Memory B cell (primary cell): Measurements from ENCODE around the gene ZFC3H1.
"Not testable (repeated sequence)": the region's sequence is repeated elsewhere in the genome, so short reads cannot be mapped to it uniquely, and the experiment has no call there.

ENCODE experiments used
- ATAC-seq: fragments of 150-1000 bp; cut with Tn5 transposase; 2 replicates; pipeline ENCODE4 v1.10.0; 2021; ENCODE audit warnings: low read depth, mild to moderate bottlenecking, moderate library complexity
- DNase-seq, 2 donors: peaks; one replicate each; pipeline ENCODE4 v3.0.0; 2022; ENCODE audit warnings: low spot score in 2 of 2
- H3K27ac Mint-ChIP-seq: one replicate; pipeline ENCODE4 v1.8.0; 2022; ENCODE audit warnings: mild to moderate bottlenecking, moderate library complexity, mixed read lengths
- H3K27me3 Mint-ChIP-seq: one replicate; pipeline ENCODE4 v1.8.0; 2022; ENCODE audit warnings: mixed read lengths
- H3K36me3 Mint-ChIP-seq: one replicate; pipeline ENCODE4 v1.8.0; 2022; ENCODE audit warnings: mild to moderate bottlenecking, mixed read lengths
- H3K4me1 Mint-ChIP-seq: one replicate; pipeline ENCODE4 v1.8.0; 2022; ENCODE audit warnings: mixed read lengths
- H3K4me3 Mint-ChIP-seq: one replicate; pipeline ENCODE4 v1.8.0; 2022; ENCODE audit warnings: mild to moderate bottlenecking, moderate library complexity, mixed read lengths
- H3K9me3 Mint-ChIP-seq: one replicate; pipeline ENCODE4 v1.8.0; 2022; ENCODE audit warnings: mixed read lengths

The ZFC3H1 gene, protein sequence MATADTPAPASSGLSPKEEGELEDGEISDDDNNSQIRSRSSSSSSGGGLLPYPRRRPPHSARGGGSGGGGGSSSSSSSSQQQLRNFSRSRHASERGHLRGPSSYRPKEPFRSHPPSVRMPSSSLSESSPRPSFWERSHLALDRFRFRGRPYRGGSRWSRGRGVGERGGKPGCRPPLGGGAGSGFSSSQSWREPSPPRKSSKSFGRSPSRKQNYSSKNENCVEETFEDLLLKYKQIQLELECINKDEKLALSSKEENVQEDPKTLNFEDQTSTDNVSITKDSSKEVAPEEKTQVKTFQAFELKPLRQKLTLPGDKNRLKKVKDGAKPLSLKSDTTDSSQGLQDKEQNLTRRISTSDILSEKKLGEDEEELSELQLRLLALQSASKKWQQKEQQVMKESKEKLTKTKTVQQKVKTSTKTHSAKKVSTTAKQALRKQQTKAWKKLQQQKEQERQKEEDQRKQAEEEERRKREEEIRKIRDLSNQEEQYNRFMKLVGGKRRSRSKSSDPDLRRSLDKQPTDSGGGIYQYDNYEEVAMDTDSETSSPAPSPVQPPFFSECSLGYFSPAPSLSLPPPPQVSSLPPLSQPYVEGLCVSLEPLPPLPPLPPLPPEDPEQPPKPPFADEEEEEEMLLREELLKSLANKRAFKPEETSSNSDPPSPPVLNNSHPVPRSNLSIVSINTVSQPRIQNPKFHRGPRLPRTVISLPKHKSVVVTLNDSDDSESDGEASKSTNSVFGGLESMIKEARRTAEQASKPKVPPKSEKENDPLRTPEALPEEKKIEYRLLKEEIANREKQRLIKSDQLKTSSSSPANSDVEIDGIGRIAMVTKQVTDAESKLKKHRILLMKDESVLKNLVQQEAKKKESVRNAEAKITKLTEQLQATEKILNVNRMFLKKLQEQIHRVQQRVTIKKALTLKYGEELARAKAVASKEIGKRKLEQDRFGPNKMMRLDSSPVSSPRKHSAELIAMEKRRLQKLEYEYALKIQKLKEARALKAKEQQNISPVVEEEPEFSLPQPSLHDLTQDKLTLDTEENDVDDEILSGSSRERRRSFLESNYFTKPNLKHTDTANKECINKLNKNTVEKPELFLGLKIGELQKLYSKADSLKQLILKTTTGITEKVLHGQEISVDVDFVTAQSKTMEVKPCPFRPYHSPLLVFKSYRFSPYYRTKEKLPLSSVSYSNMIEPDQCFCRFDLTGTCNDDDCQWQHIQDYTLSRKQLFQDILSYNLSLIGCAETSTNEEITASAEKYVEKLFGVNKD (N-terminal part only)

DNA sequence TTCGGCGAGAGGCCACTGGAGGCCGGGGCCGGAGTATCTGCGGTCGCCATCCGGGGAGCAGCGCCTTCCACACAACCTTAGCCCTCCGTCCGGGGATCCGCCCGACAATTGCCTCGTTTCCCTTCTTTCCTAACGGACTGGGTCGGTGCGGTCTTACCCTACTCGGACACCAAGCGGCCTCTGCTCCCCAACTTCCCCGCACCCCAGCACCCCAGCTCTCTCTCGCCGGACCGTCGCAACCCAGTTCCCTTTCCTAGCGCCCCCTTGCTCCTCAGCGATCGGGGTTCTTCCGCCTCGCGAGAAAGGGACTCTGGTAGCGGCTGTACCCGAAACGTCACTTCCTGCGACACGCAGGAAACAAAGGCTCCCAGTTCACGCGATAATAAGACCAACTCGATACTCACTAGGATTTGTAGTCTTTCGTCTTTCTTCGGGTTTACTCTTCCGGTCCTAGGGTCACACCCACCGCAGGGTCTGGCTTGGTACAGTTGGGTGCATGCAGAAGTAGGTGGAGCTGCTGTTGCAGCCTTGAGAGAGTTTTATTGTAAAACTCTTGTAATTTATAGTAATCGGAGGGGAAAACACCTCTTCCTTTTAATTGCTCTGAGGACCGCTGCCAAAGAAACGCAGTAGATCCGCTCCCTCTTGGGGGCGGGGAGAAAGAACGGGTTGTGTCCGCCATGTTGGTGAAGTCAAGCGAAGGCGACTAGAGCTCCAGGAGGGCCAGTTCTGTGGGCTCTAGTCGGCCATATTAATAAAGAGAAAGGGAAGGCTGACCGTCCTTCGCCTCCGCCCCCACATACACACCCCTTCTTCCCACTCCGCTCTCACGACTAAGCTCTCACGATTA, at the start of gene ZFC3H1, which contains the start of gene THAP2:
ZFC3H1 (minus strand) TSS at position 288 of the 850 bp plus-strand sequence; CDS start at position 50, 238 bp downstream.
THAP2 (plus strand) TSS at position 741 of the 850 bp plus-strand sequence. CDS start 209 bp downstream, outside the sequence.
- DNase-seq (peak; percentile 81 to 89), ATAC-seq (peak; percentile 78)
- H3K27me3 Mint-ChIP-seq: no peaks in the 10 kb centered on the region
- H3K36me3 Mint-ChIP-seq: peaks cover 13% of the 10 kb centered on the region
- H3K27ac Mint-ChIP-seq: peak within 1 kb of the TSS; percentile 100
- H3K4me3 Mint-ChIP-seq: peak within 1 kb of the TSS; percentile 98
- peaks cover 23% of the 10 kb centered on the region for H3K4me1 Mint-ChIP-seq
- H3K9me3 Mint-ChIP-seq: no peaks in the 10 kb centered on the region

DNA sequence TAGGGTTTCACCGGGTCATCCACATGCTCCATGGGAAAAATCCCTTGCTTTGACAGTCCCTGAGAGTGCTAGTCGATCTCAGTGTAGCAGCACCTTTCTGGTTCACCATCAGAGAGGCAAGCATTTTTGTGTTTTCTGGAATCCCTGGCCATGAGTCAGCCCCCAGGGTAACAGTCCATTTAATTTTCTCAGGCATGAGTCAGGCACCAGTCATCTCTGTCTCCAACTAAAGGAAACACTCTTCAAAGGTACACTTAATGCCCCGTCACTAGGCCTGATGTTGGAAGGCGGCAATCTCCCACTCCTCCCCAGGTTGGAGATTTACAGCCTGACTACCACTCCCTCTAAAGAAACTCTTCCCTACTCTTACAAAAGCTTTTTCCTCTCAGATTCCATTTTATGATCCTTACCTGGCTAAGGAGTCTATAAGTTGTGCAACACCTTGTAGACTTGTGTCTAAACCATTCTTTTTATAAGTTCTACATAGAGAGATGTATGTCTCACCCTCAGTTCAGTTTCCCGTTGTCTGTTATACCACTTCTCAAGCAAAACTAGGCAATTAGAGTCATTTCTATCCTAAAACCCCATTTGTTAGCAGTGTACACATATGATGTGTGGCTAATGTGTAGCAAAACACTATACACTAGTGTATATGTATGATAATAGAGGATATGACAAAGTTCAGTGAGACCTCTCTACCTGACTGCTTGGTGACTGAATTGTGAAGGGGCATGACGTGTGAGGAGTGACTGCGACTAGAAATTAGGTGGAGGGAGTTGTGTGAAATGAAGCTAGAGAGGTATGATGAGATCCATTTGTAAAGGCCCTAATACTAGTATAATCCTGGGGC, 46.9 kb upstream of the ZFC3H1 start:
- ATAC-seq: no peak

DNA sequence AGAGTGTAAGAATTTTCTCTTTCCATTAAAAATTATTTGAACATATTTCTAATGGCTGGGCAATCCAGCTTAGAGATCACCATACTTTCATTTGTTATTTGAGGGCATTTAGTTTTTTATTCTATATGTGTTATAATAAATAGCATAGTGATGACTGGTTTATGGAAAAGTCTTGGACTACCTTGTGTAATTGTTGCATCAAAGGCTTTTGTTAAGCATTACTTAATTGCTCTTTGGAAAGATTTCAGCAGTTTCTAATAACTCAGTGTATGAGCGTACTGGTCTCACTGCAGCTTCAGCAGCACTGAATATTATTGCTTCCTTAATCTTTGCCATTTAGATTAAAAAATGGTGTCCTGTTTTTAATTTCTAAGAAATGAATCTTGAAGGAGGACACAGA, 45.0 kb upstream of the ZFC3H1 start:
- Mint-ChIP-seq H3K27me3 (no peaks in the 10 kb centered on the region), H3K36me3 (peaks cover 25% of the 10 kb centered on the region), H3K9me3 (peaks cover 18% of the 10 kb centered on the region), H3K4me1 (peaks cover 14% of the 10 kb centered on the region), H3K27ac (no peak overlapping the region), H3K4me3 (no peak overlapping the region)
- ATAC-seq (no peak), DNase-seq (no peak)

More for the DNA sequence above, 46.9 kb upstream of the ZFC3H1 start:
- Mint-ChIP-seq H3K4me3 (no peak overlapping the region), H3K27ac (no peak overlapping the region), H3K36me3 (peaks cover 22% of the 10 kb centered on the region), H3K9me3 (peaks cover 19% of the 10 kb centered on the region), H3K27me3 (no peaks in the 10 kb centered on the region), H3K4me1 (peaks cover 14% of the 10 kb centered on the region)
- no peak for DNase-seq

DNA sequence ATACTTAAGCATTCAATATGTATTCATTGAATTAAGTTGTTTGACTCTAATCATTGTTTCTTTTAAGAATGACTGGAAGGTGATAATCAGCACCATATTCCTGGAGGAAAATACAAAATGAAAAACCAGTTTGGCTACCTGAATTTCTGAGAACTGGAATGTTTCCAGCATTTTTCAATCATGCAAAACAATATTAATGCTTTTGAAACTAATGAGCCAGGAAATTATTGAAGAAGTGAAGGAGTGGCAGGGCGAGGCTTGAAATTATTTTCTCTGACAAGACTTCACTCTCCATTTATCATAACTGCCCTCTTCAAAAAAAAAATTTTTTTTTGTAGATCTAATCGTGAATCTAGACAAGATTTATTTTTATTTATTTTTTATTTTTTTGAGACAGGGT, 41.3 kb upstream of the ZFC3H1 start:
- peaks cover 30% of the 10 kb centered on the region for H3K36me3 Mint-ChIP-seq
- no peak overlapping the region for H3K27ac Mint-ChIP-seq
- DNase-seq: no peak
- no peak overlapping the region for H3K4me3 Mint-ChIP-seq
- H3K27me3 Mint-ChIP-seq: no peaks in the 10 kb centered on the region
- peaks cover 14% of the 10 kb centered on the region for H3K4me1 Mint-ChIP-seq
- H3K9me3 Mint-ChIP-seq: no peaks in the 10 kb centered on the region
- ATAC-seq: no peak

DNA sequence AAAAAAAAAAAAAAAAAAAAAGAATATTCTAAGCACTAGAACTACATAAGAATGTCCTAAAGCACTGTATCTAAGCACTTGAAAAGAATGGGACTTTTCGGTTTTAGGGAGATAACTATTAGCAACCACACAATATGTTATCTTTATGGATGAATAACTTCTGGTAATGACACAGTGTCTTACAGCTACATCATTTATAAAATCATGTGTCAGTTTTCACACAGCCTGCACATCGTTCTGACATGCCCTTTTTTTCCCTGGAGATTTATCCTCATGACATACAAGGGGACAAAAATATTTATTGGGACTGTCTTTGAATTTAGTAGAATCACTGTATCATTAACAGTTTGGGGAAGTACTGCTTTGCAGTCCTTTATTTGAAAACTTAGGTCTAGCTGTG, 39.6 kb upstream of the ZFC3H1 start:
- Mint-ChIP-seq H3K4me3 (no peak overlapping the region), H3K27ac (no peak overlapping the region), H3K4me1 (peaks cover 15% of the 10 kb centered on the region), H3K36me3 (peaks cover 38% of the 10 kb centered on the region), H3K27me3 (no peaks in the 10 kb centered on the region), H3K9me3 (no peaks in the 10 kb centered on the region)
- DNase-seq (no peak), ATAC-seq (no peak)

DNA sequence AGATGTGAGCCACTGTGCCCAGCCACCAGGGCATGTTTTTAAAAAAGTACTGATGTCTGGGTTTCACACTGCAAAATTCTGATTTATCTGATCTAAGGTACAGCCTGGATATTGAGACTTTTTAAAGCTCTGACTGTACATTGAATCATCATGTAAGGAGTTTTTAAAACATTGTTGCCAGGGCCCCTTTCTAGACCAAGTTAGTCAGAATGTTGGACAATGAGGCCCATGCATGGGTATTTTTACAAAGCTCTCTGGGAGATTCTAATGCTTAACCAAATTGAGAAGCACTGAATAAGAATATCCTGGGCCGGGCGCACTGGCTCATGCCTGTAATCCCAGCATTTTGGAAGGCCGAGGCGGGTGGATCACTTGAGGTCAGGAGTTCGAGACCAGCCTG, 38.9 kb upstream of the ZFC3H1 start:
- Mint-ChIP-seq H3K4me3 (no peak overlapping the region), H3K4me1 (peaks cover 12% of the 10 kb centered on the region), H3K27me3 (no peaks in the 10 kb centered on the region), H3K27ac (no peak overlapping the region), H3K36me3 (peaks cover 34% of the 10 kb centered on the region), H3K9me3 (no peaks in the 10 kb centered on the region)
- no peak for DNase-seq
- ATAC-seq: no peak

DNA sequence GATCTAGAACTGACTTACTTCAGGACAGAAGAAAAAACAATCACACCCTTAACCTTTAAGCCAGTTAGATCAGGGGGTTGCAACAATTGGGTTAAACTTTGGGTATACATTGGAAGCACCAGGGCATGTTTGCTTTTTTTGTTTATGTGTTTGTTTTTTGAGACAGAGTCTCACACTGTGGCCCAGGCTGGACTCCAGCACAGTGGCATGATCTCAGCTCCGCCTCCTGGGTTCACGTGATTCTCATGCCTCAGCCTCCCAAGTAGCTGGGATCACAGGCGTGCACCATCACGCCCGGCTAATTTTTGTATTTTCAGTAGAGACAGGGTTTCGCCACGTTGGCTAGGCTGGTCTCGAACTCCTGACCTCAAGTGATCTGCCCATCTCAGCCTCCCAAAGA, 38.5 kb upstream of the ZFC3H1 start:
- Mint-ChIP-seq H3K27ac (peak overlapping the region; percentile 55), H3K36me3 (peaks cover 30% of the 10 kb centered on the region), H3K4me1 (peaks cover 10% of the 10 kb centered on the region)
- ATAC-seq, H3K9me3 Mint-ChIP-seq, H3K27me3 Mint-ChIP-seq, DNase-seq, H3K4me3 Mint-ChIP-seq: not testable (repeated sequence)

DNA sequence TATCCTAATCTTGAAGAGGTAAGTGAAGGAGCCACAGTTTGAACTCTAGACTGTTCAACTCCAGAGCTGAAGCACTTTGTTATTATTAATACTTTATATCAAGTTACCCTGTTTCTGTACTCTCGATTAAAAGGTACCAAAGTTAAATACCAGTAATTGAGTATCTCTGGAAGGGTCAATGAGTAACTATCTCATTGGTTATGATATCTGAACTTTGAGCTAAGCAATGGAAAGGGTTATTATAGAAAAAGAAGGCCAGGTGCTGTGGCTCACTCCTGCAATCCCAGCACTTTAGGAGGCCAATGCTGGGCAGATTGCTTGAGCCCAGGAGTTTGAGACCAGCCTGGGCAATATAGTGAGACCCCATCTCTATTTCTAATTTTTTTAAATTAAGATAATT, 32.1 kb upstream of the ZFC3H1 start:
- Mint-ChIP-seq H3K4me1 (peaks cover 37% of the 10 kb centered on the region), H3K9me3 (no peaks in the 10 kb centered on the region), H3K27ac (no peak overlapping the region), H3K36me3 (peaks cover 23% of the 10 kb centered on the region), H3K27me3 (no peaks in the 10 kb centered on the region), H3K4me3 (no peak overlapping the region)
- ATAC-seq: no peak
- no peak for DNase-seq

DNA sequence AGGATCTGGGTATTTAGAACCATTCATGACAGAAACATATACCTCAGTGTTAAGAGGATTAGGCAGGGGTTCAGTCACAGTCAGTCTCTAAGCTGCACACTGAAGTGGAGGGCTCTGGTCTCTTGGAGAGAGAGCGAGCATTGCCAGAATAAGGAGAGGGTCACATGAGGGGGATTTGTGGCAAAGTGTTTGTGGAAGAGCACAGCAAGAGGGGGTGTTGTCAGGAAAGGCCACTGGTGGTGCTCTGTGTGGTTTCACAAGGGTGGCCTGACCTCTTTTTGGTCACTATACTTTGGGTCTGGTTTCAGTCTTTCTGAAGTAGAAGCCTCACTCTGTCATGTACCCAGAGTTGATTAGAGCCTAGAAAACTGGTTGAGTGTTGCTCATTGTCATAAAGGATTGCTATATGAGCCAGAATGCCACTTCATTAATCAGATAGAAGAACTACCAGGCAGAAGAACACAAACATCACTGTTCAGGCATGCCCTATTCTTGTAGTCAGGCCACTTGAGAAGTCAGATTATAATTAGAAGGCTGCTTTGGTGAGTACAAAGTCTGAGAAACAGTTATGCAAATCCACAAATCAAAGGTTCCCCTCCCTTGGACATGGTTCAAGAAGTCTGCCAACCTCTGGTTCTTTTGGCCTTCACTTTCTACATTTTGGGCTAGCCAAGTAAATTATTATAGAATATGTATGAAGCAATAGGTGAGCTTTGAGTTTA, 30.6 kb upstream of the ZFC3H1 start:
- Mint-ChIP-seq H3K27me3 (no peaks in the 10 kb centered on the region), H3K27ac (peak overlapping the region; percentile 91), H3K36me3 (peaks cover 13% of the 10 kb centered on the region), H3K4me1 (peaks cover 40% of the 10 kb centered on the region), H3K9me3 (no peaks in the 10 kb centered on the region), H3K4me3 (peak overlapping the region; percentile 77)
- peak; percentile 88 for ATAC-seq
- DNase-seq: peak in 1 of 2 donors; percentile 40

DNA sequence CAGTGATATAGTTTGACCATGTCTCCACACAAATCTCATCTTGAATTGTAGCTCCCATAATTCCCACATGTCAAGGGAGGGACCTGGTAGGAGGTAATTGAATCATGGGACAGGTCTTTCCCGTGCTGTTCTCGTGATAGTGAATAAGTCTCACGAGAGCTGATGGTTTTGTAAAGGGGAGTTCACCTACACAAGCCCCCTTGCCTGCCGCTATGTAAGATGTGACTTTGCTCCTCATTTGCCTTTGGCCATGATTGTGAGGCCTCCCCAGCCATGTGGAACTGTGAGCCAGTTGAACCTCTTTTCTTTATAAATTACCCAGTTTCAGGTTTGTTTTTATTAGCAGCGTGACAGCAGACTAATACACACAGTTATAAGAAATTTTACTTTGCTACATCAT, 30.0 kb upstream of the ZFC3H1 start:
- Mint-ChIP-seq H3K4me3 (peak overlapping the region; percentile 77), H3K36me3 (peaks cover 10% of the 10 kb centered on the region), H3K27ac (peak overlapping the region; percentile 91), H3K4me1 (peaks cover 39% of the 10 kb centered on the region)
- H3K9me3 Mint-ChIP-seq, ATAC-seq, H3K27me3 Mint-ChIP-seq, DNase-seq: not testable (repeated sequence)

DNA sequence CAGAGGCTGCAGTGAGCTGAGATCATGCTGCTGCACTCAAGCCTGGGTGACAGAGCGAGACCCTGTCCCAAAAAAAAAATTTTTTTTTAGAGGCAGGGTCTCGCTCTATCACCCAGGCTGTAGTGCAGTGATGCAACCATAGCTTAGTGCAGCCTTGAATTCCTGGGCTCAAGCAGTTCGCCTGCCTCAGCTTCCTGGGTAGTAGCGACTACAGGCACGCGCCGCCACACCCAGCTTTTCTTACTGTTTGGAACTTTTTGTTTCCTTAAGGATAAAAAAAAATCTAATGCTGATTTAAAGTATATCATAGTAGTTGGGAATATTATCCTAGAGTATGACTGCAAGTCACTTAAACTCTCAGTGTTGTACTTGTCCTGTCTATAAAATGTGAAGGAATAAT, 29.5 kb upstream of the ZFC3H1 start:
- H3K27me3 Mint-ChIP-seq: no peaks in the 10 kb centered on the region
- H3K4me3 Mint-ChIP-seq: no peak overlapping the region
- no peaks in the 10 kb centered on the region for H3K9me3 Mint-ChIP-seq
- H3K27ac Mint-ChIP-seq: peak overlapping the region; percentile 91
- DNase-seq (no peak), ATAC-seq (no peak)
- H3K4me1 Mint-ChIP-seq: peaks cover 35% of the 10 kb centered on the region
- H3K36me3 Mint-ChIP-seq: peaks cover 8% of the 10 kb centered on the region
